K562 (cell line): ENCODE measurements around the gene ADAMTSL2. TPM values are rescaled to one million over a fixed set of nuclear protein-coding genes. Genes with fewer than 3 reads are reported as not detected.

Experiments used
- ATAC-seq: fragments of 200-7000 bp; cut with Tn5 transposase; 3 replicates; pipeline ENCODE4 v1.9.1; 2020; ENCODE audit warnings: moderate library complexity
- BruUV-seq: library from RNA; stranded (reverse); fragments of 400-500 nt; replicated peaks from 2 replicates; lab custom pipeline; 2021; lab: Mats Ljungman, UMichigan
- CTCF ChIA-PET: fragments of 300-600 bp; formaldehyde crosslinking; extraction: SDS; loops from one replicate; lab custom pipeline; 2021; ENCODE audit warnings: low intra/inter-chr PET ratio; lab: Yijun Ruan, JAX
- POLR2A ChIA-PET: fragments of 300-600, 350-650 bp; sonication (Branson Sonifier 250); formaldehyde crosslinking; extraction: SDS; loops from one replicate; lab custom pipeline; 2021; ENCODE audit warnings: antibody characterized with exemption, inconsistent platforms; lab: Yijun Ruan, JAX
- DNase-seq, 4 experiments: peaks; one replicate each; pipeline versions ENCODE4 v3.0.0 to v3.0.0-alpha.2; 2011 to 2018; ENCODE audit warnings: low spot score in 3 of 4, mixed read lengths in 3 of 4; ENCODE audit errors: extremely low read depth in 1 of 4
- FAIRE-seq: peaks from 2 replicates; lab custom pipeline; 2011; peaks lifted over from hg19 to GRCh38; lab: Jason Lieb, UNC
- H2AFZ ChIP-seq: 2 replicates; pipeline ENCODE4 v1.6.0; 2011; ENCODE audit warnings: low read depth, low read length, control low read depth, inconsistent platforms
- H3K27ac ChIP-seq: fragments of 200-600 bp; 3 replicates; pipeline ENCODE4 v1.8.0; 2011; ENCODE audit warnings: low read depth, mild to moderate bottlenecking, control low read depth, inconsistent platforms, low read length, moderate library complexity, mixed read lengths; ENCODE audit errors: extremely low read depth
- H3K27me3 ChIP-seq, 2 experiments: fragments of 300-600 bp in 1 of 2; 2 replicates in 1 of 2; 3 replicates in 1 of 2; pipeline versions ENCODE4 v1.6.0 to v1.8.0; 2011; ENCODE audit warnings: inconsistent platforms in 2 of 2, low read length in 2 of 2, mild to moderate bottlenecking in 1 of 2, mixed read lengths in 1 of 2, moderate library complexity in 1 of 2; ENCODE audit not compliant: control insufficient read depth in 2 of 2, insufficient read depth in 2 of 2
- H3K36me3 ChIP-seq: fragments of 300-600 bp; 3 replicates; pipeline ENCODE4 v1.8.0; 2011; ENCODE audit warnings: mild to moderate bottlenecking, low read length, inconsistent platforms; ENCODE audit not compliant: control insufficient read depth, insufficient read depth
- H3K4me1 ChIP-seq, 2 experiments: fragments of 200-600 bp in 1 of 2; replicated peaks in 1 of 2; 2 replicates in 1 of 2; 3 replicates in 1 of 2; pipeline versions ENCODE4 v1.5.1 to v1.8.0; 2011; ENCODE audit warnings: inconsistent platforms in 2 of 2, low read length in 2 of 2, mild to moderate bottlenecking in 1 of 2, mixed read lengths in 1 of 2, moderate library complexity in 1 of 2; ENCODE audit not compliant: control insufficient read depth in 2 of 2, insufficient read depth in 2 of 2
- H3K4me2 ChIP-seq: 2 replicates; pipeline ENCODE4 v1.6.1; 2011; ENCODE audit warnings: low read length, control low read depth, inconsistent platforms, mixed read lengths; ENCODE audit not compliant: insufficient read depth
- H3K4me3 ChIP-seq: fragments of 200-600 bp; sonication (generic), shearing (Covaris generic); 2 replicates; pipeline ENCODE4 v1.5.1; 2016; ENCODE audit warnings: control low read depth, inconsistent platforms
- H3K79me2 ChIP-seq: fragments of 200-600 bp; 3 replicates; pipeline ENCODE4 v1.8.0; 2011; ENCODE audit warnings: low read length, inconsistent platforms; ENCODE audit not compliant: control insufficient read depth, insufficient read depth
- H3K9ac ChIP-seq, 2 experiments: 2 replicates each; pipeline versions ENCODE4 v1.6.0 to v1.6.1; 2011; ENCODE audit warnings: low read depth in 2 of 2, low read length in 2 of 2, control low read depth in 1 of 2, inconsistent platforms in 1 of 2, mild to moderate bottlenecking in 1 of 2, mixed read lengths in 1 of 2; ENCODE audit not compliant: insufficient read depth in 1 of 2
- H3K9me1 ChIP-seq: one replicate; pipeline ENCODE4 v1.6.0; 2011; ENCODE audit warnings: inconsistent platforms, mild to moderate bottlenecking, low read length, moderate library complexity; ENCODE audit not compliant: control insufficient read depth, insufficient read depth
- H3K9me3 ChIP-seq: replicated peaks from 2 replicates; pipeline ENCODE4 v1.5.1; 2011; ENCODE audit warnings: low read depth, low read length, inconsistent platforms; ENCODE audit not compliant: control insufficient read depth, insufficient read depth
- H4K20me1 ChIP-seq: replicated peaks from 2 replicates; pipeline ENCODE4 v1.6.1; 2011; ENCODE audit warnings: low read length, inconsistent platforms, mixed read lengths; ENCODE audit not compliant: control insufficient read depth, insufficient read depth
- ATF1 ChIP-seq, 2 experiments: fragments of 450-650 bp in 1 of 2; IDR thresholded peaks; 2 replicates each; pipeline ENCODE4 v1.6.1; 2016; ENCODE audit warnings: missing compliant biosample characterization in 1 of 2, missing genetic modification characterization in 1 of 2
- DACH1 ChIP-seq: fragments of 450-650 bp; IDR thresholded peaks from 2 replicates; pipeline ENCODE4 v1.6.1; 2018; ENCODE audit not compliant: partially characterized antibody
- KAT7 ChIP-seq: sonication (generic); formaldehyde crosslinking; IDR thresholded peaks from 2 replicates; pipeline ENCODE4 v1.8.0; 2022; ENCODE audit warnings: missing genetic modification reagents, mild to moderate bottlenecking, borderline replicate concordance
- KLF10 ChIP-seq: fragments of 250-450 bp; sonication (Bioruptor Pico); IDR thresholded peaks from 2 replicates; pipeline ENCODE4 v1.6.1; 2021; ENCODE audit warnings: matching md5 sums
- LEF1 ChIP-seq: fragments of 450-650 bp; IDR thresholded peaks from 2 replicates; pipeline ENCODE4 v1.6.1; 2016; ENCODE audit warnings: mild to moderate bottlenecking
- NRF1 ChIP-seq, 2 experiments: fragments of 450-650 bp; IDR thresholded peaks in 1 of 2; conservative IDR thresholded peaks in 1 of 2; 2 replicates each; pipeline ENCODE4 v1.6.1; 2014; ENCODE audit warnings: mild to moderate bottlenecking in 2 of 2
- SMAD1 ChIP-seq: fragments of 150-350 bp; IDR thresholded peaks from 2 replicates; pipeline ENCODE4 v1.6.1; 2014; ENCODE audit warnings: low read length, low read depth; ENCODE audit not compliant: partially characterized antibody
- SP2 ChIP-seq: IDR thresholded peaks from 2 replicates; pipeline ENCODE4 v1.6.1; 2011; ENCODE audit warnings: mild to moderate bottlenecking, low read depth, low read length, moderate library complexity; ENCODE audit not compliant: poor library complexity, severe bottlenecking; ENCODE audit errors: extremely low read depth
- TAF1 ChIP-seq: IDR thresholded peaks from 2 replicates; pipeline ENCODE4 v1.6.1; 2011; ENCODE audit warnings: mild to moderate bottlenecking, low read length, moderate library complexity; ENCODE audit not compliant: insufficient read depth, control insufficient read depth, severe bottlenecking; ENCODE audit errors: extremely low read depth
- TAF15 ChIP-seq: fragments of 200-400 bp; formaldehyde crosslinking; IDR thresholded peaks from 2 replicates; pipeline ENCODE4 v1.6.1; 2017; ENCODE audit warnings: mild to moderate bottlenecking, low read depth, low read length, moderate library complexity
- WGBS: fragments of 100-300 bp; shearing (Covaris generic); methylation state at CpG from one replicate; pipeline ENCODE4 v1.1.6; 2016; ENCODE audit warnings: low coverage, mixed read lengths; ENCODE audit not compliant: insufficient coverage; ENCODE audit errors: missing lambda C conversion rate; 5-methylcytosine and 5-hydroxymethylcytosine counted together
- in situ Hi-C: fragments of 300-500 bp; cut with MboI; formaldehyde crosslinking; loops from 4 replicates; pipeline ENCODE4 v1.15.0; 2018; ENCODE audit warnings: inconsistent platforms, mixed read lengths
- intact Hi-C: fragments of 100-400 bp; cut with micrococcal nuclease; formaldehyde crosslinking; loops from 2 replicates; pipeline ENCODE4 v1.14.2; 2022
- polyA plus RNA-seq, 8 experiments: library from polyadenylated mRNA; depleted of rRNA in 4 of 8; stranded (reverse) in 5 of 8; unstranded in 3 of 8; fragments of >200 nt; fragmentation: Nextera tagmentation in 2 of 8; fragmentation: Illumina TruSeq in 1 of 8; extraction: Ambion mirVana in 2 of 8; extraction: Trizol in 1 of 8; gene quantifications; 2 replicates each; pipeline versions ENCODE4 v1.2.1 to v1.2.3, GENCODE V29; 2011 to 2014; ENCODE audit warnings: inconsistent platforms in 1 of 8, missing spikeins in 1 of 8
- total RNA-seq, 7 experiments: library from RNA; depleted of rRNA in 6 of 7; stranded (reverse); fragments of >200 nt in 6 of 7; fragmentation: Illumina TruSeq in 2 of 7; extraction: Trizol in 2 of 7; gene quantifications; 2 replicates each; pipeline versions ENCODE4 v1.2.1 to v1.2.3, GENCODE V29; 2011 to 2021; ENCODE audit warnings: low replicate concordance in 1 of 7
- TF ChIP-seq, protein P1 (sequence below): fragments of 250-450 bp; sonication (Bioruptor Pico); IDR thresholded peaks from 2 replicates; pipeline ENCODE4 v1.8.0; 2022; ENCODE audit warnings: moderate library complexity, mild to moderate bottlenecking, inconsistent platforms
- TF ChIP-seq, protein P2 (sequence below), 2 experiments: fragments of 450-650 bp; conservative IDR thresholded peaks; 2 replicates each; pipeline ENCODE4 v1.6.1; 2017; ENCODE audit warnings: mild to moderate bottlenecking in 2 of 2, moderate library complexity in 2 of 2
- TF ChIP-seq, protein P3 (sequence below), 3 experiments: IDR thresholded peaks in 2 of 3; conservative IDR thresholded peaks in 1 of 3; 2 replicates each; pipeline ENCODE4 v1.5.1; 2011 to 2012; ENCODE audit warnings: low read length in 3 of 3, mild to moderate bottlenecking in 3 of 3, control low read depth in 2 of 3, improper control_type of control experiment in 1 of 3, inconsistent platforms in 1 of 3, low read depth in 1 of 3, mixed read lengths in 1 of 3, moderate library complexity in 1 of 3; ENCODE audit not compliant: insufficient read depth in 2 of 3

The ADAMTSL2 gene
- total and polyA plus RNA-seq, 9 of the 15 experiments (the other 6 are each of a cell fraction or from before 2014, with no cell fraction given), result 0.04 TPM; not detected in 8

DNA sequence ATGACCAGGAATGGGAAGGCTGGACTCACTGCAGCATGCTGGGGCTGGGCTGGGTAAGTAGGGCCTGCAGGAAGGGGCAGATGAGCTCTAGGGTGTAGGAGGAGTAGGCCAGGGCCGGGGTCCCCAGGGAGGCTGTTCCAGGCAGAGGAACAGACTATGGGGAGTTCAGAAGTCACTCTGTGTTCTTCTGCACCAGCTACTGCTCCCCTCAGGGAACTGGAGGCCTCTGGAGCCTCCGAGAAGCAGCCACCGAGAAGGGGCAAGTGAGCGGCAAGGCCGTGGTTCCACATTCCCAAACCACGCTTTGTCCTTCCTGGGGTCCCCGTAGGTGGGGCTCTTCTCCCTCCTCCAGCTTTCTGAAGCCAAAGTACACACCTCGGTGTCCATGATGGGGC is 47.2 kb upstream of the ADAMTSL2 start:
- ChIA-PET CTCF (interaction anchor here (0.9 to 2.0 kb wide), 3 partner anchors 24 to 302 kb away, joined by 3 to 33 read pairs (median 4); no protein-coding TSS in a partner anchor), POLR2A (no interaction called here)
- no peak overlapping the region for H3K4me3 ChIP-seq
- intact Hi-C loops (loop anchor here (2.0 kb wide), 2 partner anchors 129 to 303 kb away; no protein-coding TSS in a partner anchor), in situ Hi-C loops (loop anchor here (5.0 kb wide), 1 partner anchor 300 kb away; no protein-coding TSS in a partner anchor)
- H3K9me1 ChIP-seq, result no peaks in the 10 kb centered on the region
- H3K27me3 ChIP-seq, result peaks cover 22 to 71% of the 10 kb centered on the region in 2 experiments; a peak in 4 of 5 replicates
- H3K79me2 ChIP-seq, result no peaks in the 10 kb centered on the region
- H4K20me1 ChIP-seq, result no peaks in the 10 kb centered on the region
- TF ChIP-seq TAF1 (no peak), LEF1 (no peak), SP2 (no peak), NRF1 (conservative IDR thresholded peaks at IDR 0.05 in 1 of 2, IDR thresholded peaks at IDR 0.05 in 1 of 2) (no peak), ATF1 (CRISPR knock-in tag; IDR thresholded peaks at IDR 0.05) (no peak), ATF1 (tag; IDR thresholded peaks at IDR 0.05) (no peak), DACH1 (no peak), TAF15 (no peak), SMAD1 (no peak), KAT7 (CRISPR knock-in tag) (no peak), KLF10 (no peak)
- TF ChIP-seq, protein P1, sequence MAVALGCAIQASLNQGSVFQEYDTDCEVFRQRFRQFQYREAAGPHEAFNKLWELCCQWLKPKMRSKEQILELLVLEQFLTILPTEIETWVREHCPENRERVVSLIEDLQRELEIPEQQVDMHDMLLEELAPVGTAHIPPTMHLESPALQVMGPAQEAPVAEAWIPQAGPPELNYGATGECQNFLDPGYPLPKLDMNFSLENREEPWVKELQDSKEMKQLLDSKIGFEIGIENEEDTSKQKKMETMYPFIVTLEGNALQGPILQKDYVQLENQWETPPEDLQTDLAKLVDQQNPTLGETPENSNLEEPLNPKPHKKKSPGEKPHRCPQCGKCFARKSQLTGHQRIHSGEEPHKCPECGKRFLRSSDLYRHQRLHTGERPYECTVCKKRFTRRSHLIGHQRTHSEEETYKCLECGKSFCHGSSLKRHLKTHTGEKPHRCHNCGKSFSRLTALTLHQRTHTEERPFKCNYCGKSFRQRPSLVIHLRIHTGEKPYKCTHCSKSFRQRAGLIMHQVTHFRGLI (CRISPR knock-in tag), result no peak
- TF ChIP-seq, protein P2, sequence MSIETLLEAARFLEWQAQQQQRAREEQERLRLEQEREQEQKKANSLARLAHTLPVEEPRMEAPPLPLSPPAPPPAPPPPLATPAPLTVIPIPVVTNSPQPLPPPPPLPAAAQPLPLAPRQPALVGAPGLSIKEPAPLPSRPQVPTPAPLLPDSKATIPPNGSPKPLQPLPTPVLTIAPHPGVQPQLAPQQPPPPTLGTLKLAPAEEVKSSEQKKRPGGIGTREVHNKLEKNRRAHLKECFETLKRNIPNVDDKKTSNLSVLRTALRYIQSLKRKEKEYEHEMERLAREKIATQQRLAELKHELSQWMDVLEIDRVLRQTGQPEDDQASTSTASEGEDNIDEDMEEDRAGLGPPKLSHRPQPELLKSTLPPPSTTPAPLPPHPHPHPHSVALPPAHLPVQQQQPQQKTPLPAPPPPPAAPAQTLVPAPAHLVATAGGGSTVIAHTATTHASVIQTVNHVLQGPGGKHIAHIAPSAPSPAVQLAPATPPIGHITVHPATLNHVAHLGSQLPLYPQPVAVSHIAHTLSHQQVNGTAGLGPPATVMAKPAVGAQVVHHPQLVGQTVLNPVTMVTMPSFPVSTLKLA (conservative IDR thresholded peaks at IDR 0.05), result no peak
- TF ChIP-seq, protein P3, sequence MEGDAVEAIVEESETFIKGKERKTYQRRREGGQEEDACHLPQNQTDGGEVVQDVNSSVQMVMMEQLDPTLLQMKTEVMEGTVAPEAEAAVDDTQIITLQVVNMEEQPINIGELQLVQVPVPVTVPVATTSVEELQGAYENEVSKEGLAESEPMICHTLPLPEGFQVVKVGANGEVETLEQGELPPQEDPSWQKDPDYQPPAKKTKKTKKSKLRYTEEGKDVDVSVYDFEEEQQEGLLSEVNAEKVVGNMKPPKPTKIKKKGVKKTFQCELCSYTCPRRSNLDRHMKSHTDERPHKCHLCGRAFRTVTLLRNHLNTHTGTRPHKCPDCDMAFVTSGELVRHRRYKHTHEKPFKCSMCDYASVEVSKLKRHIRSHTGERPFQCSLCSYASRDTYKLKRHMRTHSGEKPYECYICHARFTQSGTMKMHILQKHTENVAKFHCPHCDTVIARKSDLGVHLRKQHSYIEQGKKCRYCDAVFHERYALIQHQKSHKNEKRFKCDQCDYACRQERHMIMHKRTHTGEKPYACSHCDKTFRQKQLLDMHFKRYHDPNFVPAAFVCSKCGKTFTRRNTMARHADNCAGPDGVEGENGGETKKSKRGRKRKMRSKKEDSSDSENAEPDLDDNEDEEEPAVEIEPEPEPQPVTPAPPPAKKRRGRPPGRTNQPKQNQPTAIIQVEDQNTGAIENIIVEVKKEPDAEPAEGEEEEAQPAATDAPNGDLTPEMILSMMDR (IDR thresholded peaks at IDR 0.05 in 2 of 3, conservative IDR thresholded peaks at IDR 0.05 in 1 of 3; ENCODE audit: insufficient read depth in 2 of 3, low read depth in 1 of 3, low read length in 3 of 3), result no peak
- BruUV-seq, result no TSS peak
- no peak for ATAC-seq
- no peak for FAIRE-seq
- no peak for DNase-seq
- H2AFZ ChIP-seq, result no peak overlapping the region; the same call in 1 of the 2 replicates
- WGBS, result 39% methylated on average over 6 of the region's 8 CpGs
- H3K36me3 ChIP-seq, result no peaks in the 10 kb centered on the region
- H3K4me2 ChIP-seq, result no peak overlapping the region
- peaks cover 0 to 44% of the 10 kb centered on the region in 2 experiments; a peak in 3 of 5 replicates for H3K4me1 ChIP-seq
- no peaks in the 10 kb centered on the region for H3K9me3 ChIP-seq
- no peak overlapping the region for H3K27ac ChIP-seq
- 0 out of 4 replicates have a peak overlapping the region, but pooled peaks of 1 of the 2 experiments have one; percentile 45 for H3K9ac ChIP-seq
